GM12864 (cell line): Measurements from ENCODE around the gene YJU2.

ENCODE experiments used
- DNase-seq: peaks from one replicate; pipeline ENCODE4 v3.0.0-alpha.2; 2011; ENCODE audit warnings: low read depth
- H3K4me3 ChIP-seq: 2 replicates; pipeline ENCODE4 v1.5.1; 2011; ENCODE audit warnings: mild to moderate bottlenecking, low read depth, low read length, control low read depth
- CTCF ChIP-seq: IDR thresholded peaks from 2 replicates; pipeline ENCODE4 v1.5.1; 2011; ENCODE audit warnings: low read depth, mild to moderate bottlenecking, moderate library complexity, low read length, control low read depth, inconsistent platforms; ENCODE audit errors: missing control alignments

The YJU2 gene

GRCh38 chr19:4303819-4304537, 57.1 kb downstream of the YJU2 start:
- H3K4me3 ChIP-seq, result no peak overlapping the region
- TF ChIP-seq CTCF, result no peak
- DNase-seq, result no peak

- no peak within 1 kb of the TSS for H3K4me3 ChIP-seq
- DNase-seq, result no peak
- no peak for TF ChIP-seq CTCF
Observed at GRCh38 chr19:4304538-4305256, 57.8 kb downstream of the YJU2 start, which contains the start of gene FSD1. TSS of gene FSD1 (plus strand) at chr19:4304598. CDS start at chr19:4304747, 149 bp downstream.

GRCh38 chr19:4305257-4305612, 58.4 kb downstream of the YJU2 start:
- TF ChIP-seq CTCF, result no peak
- H3K4me3 ChIP-seq, result no peak overlapping the region
- no peak for DNase-seq

- no peak overlapping the region for H3K4me3 ChIP-seq
- no peak for TF ChIP-seq CTCF
- DNase-seq, result no peak
Observed at GRCh38 chr19:4305659-4306058, 58.8 kb downstream of the YJU2 start.

GRCh38 chr19:4310247-4311121, 63.6 kb downstream of the YJU2 start:
- H3K4me3 ChIP-seq, result no peak overlapping the region
- TF ChIP-seq CTCF, result no peak
- DNase-seq, result no peak

GRCh38 chr19:4313847-4314490, 67.1 kb downstream of the YJU2 start:
- TF ChIP-seq CTCF, result no peak
- no peak overlapping the region for H3K4me3 ChIP-seq
- no peak for DNase-seq
